Colonic mucosa (tissue), 4 donors: ENCODE measurements around the gene MUC13. TPM values are rescaled to one million over a fixed set of nuclear protein-coding genes. Genes with fewer than 3 reads are reported as not detected.

ENCODE experiments used
- DNase-seq: peaks from one replicate; pipeline ENCODE4 v3.0.0-alpha.2; 2020
- H3K27ac ChIP-seq: fragments of 200-600 bp; one replicate; pipeline ENCODE4 v1.8.0; 2021
- H3K27me3 ChIP-seq: fragments of 200-600 bp; one replicate; pipeline ENCODE4 v1.8.0; 2021
- H3K36me3 ChIP-seq: fragments of 200-600 bp; one replicate; pipeline ENCODE4 v1.8.0; 2021
- H3K4me1 ChIP-seq: fragments of 200-600 bp; one replicate; pipeline ENCODE4 v1.8.0; 2021; ENCODE audit warnings: mild to moderate bottlenecking
- H3K4me3 ChIP-seq: fragments of 200-600 bp; one replicate; pipeline ENCODE4 v1.8.0; 2021
- H3K9ac ChIP-seq, 2 donors: one replicate each; pipeline ENCODE4 v1.7.0; 2013; ENCODE audit warnings: control low read depth in 2 of 2, low read depth in 2 of 2, low read length in 2 of 2
- H3K9me3 ChIP-seq: fragments of 200-600 bp; one replicate; pipeline ENCODE4 v1.8.0; 2021
- intact Hi-C: fragments of 100-400 bp; cut with DNase I; formaldehyde crosslinking; loops from one replicate; pipeline ENCODE4 v1.14.1; 2022
- total RNA-seq, 2 donors: library from RNA; stranded (reverse); fragmentation: NEBNext Ultra II Directional in 1 of 2; extraction: Animal tissue kit (Norgen Biotek cat#: 25700) in 1 of 2; gene quantifications; one replicate each; pipeline ENCODE4 v1.2.1, GENCODE V29; 2021
- TF ChIP-seq, protein P1 (sequence below): fragments of 200-600 bp; IDR thresholded peaks from one replicate; pipeline ENCODE4 v1.8.0; 2022; ENCODE audit warnings: antibody characterized with exemption, mild to moderate bottlenecking
- donor health status: healthy.
- donor health status: DM: no; HTN: no; CAD: no.
- donor health status: DM: no; HTN: no; CAD: no.

MUC13 gene
- total RNA-seq, 2 donors from 2014 or later: 360 to 853 TPM

DNA sequence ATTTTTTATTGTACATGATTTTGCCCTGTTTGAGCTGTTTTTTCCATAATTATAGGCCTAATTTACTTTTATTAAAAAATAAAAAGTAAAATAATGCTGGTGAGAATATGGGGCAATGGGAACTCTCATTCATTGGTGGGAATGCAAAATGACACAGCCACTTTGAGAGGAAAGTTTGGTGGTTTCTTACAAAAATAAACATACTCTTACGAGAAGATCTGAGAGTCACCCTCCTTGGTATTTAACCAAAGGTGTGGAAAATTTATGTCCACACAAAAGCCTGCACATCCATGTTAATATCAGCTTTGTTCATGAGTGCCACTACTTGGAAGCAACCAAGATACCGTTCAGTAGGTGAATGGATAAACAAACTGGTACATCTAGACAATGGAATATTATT lies 9.8 kb downstream of the MUC13 start:
- TF ChIP-seq, protein P1, sequence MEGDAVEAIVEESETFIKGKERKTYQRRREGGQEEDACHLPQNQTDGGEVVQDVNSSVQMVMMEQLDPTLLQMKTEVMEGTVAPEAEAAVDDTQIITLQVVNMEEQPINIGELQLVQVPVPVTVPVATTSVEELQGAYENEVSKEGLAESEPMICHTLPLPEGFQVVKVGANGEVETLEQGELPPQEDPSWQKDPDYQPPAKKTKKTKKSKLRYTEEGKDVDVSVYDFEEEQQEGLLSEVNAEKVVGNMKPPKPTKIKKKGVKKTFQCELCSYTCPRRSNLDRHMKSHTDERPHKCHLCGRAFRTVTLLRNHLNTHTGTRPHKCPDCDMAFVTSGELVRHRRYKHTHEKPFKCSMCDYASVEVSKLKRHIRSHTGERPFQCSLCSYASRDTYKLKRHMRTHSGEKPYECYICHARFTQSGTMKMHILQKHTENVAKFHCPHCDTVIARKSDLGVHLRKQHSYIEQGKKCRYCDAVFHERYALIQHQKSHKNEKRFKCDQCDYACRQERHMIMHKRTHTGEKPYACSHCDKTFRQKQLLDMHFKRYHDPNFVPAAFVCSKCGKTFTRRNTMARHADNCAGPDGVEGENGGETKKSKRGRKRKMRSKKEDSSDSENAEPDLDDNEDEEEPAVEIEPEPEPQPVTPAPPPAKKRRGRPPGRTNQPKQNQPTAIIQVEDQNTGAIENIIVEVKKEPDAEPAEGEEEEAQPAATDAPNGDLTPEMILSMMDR: no peak
- intact Hi-C loops: loop anchor here (10.0 kb wide), 1 partner anchor 240 kb away; no protein-coding TSS in a partner anchor
- H3K4me3 ChIP-seq: no peak overlapping the region
- no peak overlapping the region for H3K9ac ChIP-seq
- DNase-seq: no peak
- H3K27me3 ChIP-seq: no peaks in the 10 kb centered on the region
- no peaks in the 10 kb centered on the region for H3K9me3 ChIP-seq
- no peaks in the 10 kb centered on the region for H3K4me1 ChIP-seq
- H3K36me3 ChIP-seq: no peaks in the 10 kb centered on the region
- no peak overlapping the region for H3K27ac ChIP-seq

DNA sequence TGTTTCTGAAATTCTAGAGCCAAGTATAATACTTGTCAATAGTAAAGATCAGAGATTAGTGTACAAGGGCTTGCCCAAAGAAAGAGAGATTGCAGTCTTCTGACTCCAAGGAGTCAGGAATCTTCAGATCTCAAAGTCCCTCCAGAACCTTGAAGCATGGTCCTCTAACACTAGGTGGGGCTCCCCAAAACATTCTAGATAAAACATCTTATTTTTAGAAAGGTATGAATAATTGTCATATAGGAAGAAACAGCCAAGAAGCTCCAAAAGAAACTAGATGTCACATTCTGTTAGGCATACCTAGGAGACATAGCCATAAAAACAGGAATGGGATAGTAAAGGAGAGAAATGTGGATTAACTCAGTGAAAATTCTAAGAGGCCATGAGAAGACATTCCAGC lies 10.7 kb downstream of the MUC13 start:
- intact Hi-C loops: loop anchor here (10.0 kb wide), 1 partner anchor 241 kb away; no protein-coding TSS in a partner anchor
- DNase-seq: no peak
- H3K36me3 ChIP-seq: no peaks in the 10 kb centered on the region
- H3K4me3 ChIP-seq: no peak overlapping the region
- H3K27me3 ChIP-seq: no peaks in the 10 kb centered on the region
- no peaks in the 10 kb centered on the region for H3K4me1 ChIP-seq
- TF ChIP-seq, protein P1: no peak
- H3K9ac ChIP-seq: no peak overlapping the region
- H3K9me3 ChIP-seq: no peaks in the 10 kb centered on the region
- no peak overlapping the region for H3K27ac ChIP-seq

- no peak overlapping the region for H3K9ac ChIP-seq
- H3K27ac ChIP-seq: no peak overlapping the region
- TF ChIP-seq, protein P1: no peak
- intact Hi-C loops: loop anchor here (10.0 kb wide), 1 partner anchor 244 kb away; no protein-coding TSS in a partner anchor
- no peaks in the 10 kb centered on the region for H3K9me3 ChIP-seq
- H3K4me1 ChIP-seq: no peaks in the 10 kb centered on the region
- no peaks in the 10 kb centered on the region for H3K27me3 ChIP-seq
- no peak overlapping the region for H3K4me3 ChIP-seq
- DNase-seq: no peak
- no peaks in the 10 kb centered on the region for H3K36me3 ChIP-seq
These were observed 13.8 kb downstream of the MUC13 start for GRCh38 chr3:124920718-124921117.

- intact Hi-C loops: loop anchor here (10.0 kb wide), 1 partner anchor 245 kb away; no protein-coding TSS in a partner anchor
- no peaks in the 10 kb centered on the region for H3K9me3 ChIP-seq
- DNase-seq: no peak
- H3K27ac ChIP-seq: no peak overlapping the region
- H3K4me3 ChIP-seq: no peak overlapping the region
- H3K36me3 ChIP-seq: peaks cover 5% of the 10 kb centered on the region
- TF ChIP-seq, protein P1: no peak
- H3K27me3 ChIP-seq: no peaks in the 10 kb centered on the region
- no peaks in the 10 kb centered on the region for H3K4me1 ChIP-seq
- H3K9ac ChIP-seq: no peak overlapping the region
These were observed 14.8 kb downstream of the MUC13 start for GRCh38 chr3:124919756-124920155.

DNA sequence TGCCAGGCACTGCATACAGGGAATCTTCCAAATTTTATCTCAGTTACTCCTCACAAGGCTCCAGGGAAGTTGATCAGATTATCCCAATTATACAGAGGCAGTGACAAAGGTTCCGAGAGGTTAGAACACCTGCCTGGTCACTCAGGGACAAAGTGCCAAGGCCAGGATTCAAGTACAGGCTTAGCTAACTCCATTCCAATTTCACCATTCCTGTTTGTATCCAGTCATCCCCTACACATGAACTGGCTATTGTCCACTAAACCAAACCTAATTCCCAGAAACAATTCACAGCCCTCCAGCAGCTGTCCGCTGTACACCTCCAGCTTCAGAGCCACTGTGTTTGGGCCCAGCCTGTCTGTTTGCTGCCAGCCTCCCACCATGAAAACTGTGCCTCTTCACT lies 16.0 kb downstream of the MUC13 start:
- Histone ChIP-seq H3K4me1 (no peaks in the 10 kb centered on the region), H3K9me3 (no peaks in the 10 kb centered on the region), H3K36me3 (peaks cover 5% of the 10 kb centered on the region), H3K27ac (no peak overlapping the region), H3K4me3 (no peak overlapping the region), H3K27me3 (no peaks in the 10 kb centered on the region), H3K9ac (no peak overlapping the region)
- intact Hi-C loops: no loop called here
- DNase-seq: no peak
- TF ChIP-seq, protein P1: no peak
